OCI-LY1 (cell line): Measurements from ENCODE around the gene RNFT2.
"Not testable (repeated sequence)": the region's sequence is repeated elsewhere in the genome, so short reads cannot be mapped to it uniquely, and the experiment has no call there.

ENCODE experiments used
- H2AFZ ChIP-seq: fragments of 200-600 bp; sonication (generic), shearing (Covaris generic); 2 replicates; pipeline ENCODE4 v1.6.0; 2014; ENCODE audit warnings: antibody characterized with exemption, mild to moderate bottlenecking, low read length
- H3F3A ChIP-seq: fragments of 200-600 bp; sonication (generic), shearing (Covaris generic); 2 replicates; pipeline ENCODE4 v1.6.0; 2014; ENCODE audit warnings: mild to moderate bottlenecking, antibody characterized with exemption, low read length, moderate library complexity; ENCODE audit not compliant: insufficient read depth
- H3K27ac ChIP-seq: fragments of 200-600 bp; sonication (generic); 2 replicates; pipeline ENCODE4 v1.5.1; 2014; ENCODE audit warnings: low read length, mixed run types, mild to moderate bottlenecking, low read depth; ENCODE audit not compliant: poor library complexity, severe bottlenecking
- H3K27me3 ChIP-seq: fragments of 200-600 bp; sonication (generic); 2 replicates; pipeline ENCODE4 v1.6.0; 2014; ENCODE audit warnings: antibody characterized with exemption, mild to moderate bottlenecking, low read length, moderate library complexity; ENCODE audit not compliant: insufficient read depth
- H3K36me3 ChIP-seq: fragments of 200-600 bp; sonication (generic); 2 replicates; pipeline ENCODE4 v1.6.1; 2014; ENCODE audit warnings: mild to moderate bottlenecking, antibody characterized with exemption, low read length, moderate library complexity, mixed read lengths; ENCODE audit not compliant: insufficient read depth
- H3K4me1 ChIP-seq: fragments of 200-600 bp; sonication (generic); 2 replicates; pipeline ENCODE4 v1.5.1; 2014; ENCODE audit warnings: mild to moderate bottlenecking, low read length, moderate library complexity; ENCODE audit not compliant: insufficient read depth, severe bottlenecking
- H3K4me2 ChIP-seq: fragments of 200-600 bp; sonication (generic), shearing (Covaris generic); 2 replicates; pipeline ENCODE4 v1.6.1; 2014; ENCODE audit warnings: low read length
- H3K4me3 ChIP-seq: fragments of 200-600 bp; sonication (generic); 2 replicates; pipeline ENCODE4 v1.5.1; 2014; ENCODE audit warnings: low read length, low read depth, mild to moderate bottlenecking, mixed read lengths; ENCODE audit not compliant: poor library complexity, severe bottlenecking
- H3K79me2 ChIP-seq: fragments of 200-600 bp; shearing (Covaris generic); 2 replicates; pipeline ENCODE4 v1.6.1; 2016; ENCODE audit warnings: mixed run types, low read length, mixed read lengths; ENCODE audit not compliant: insufficient read depth
- H3K9ac ChIP-seq: fragments of 200-600 bp; sonication (generic), shearing (Covaris generic); 2 replicates; pipeline ENCODE4 v1.6.1; 2014; ENCODE audit warnings: mild to moderate bottlenecking, low read length, mixed read lengths
- H3K9me2 ChIP-seq: fragments of 200-600 bp; sonication (generic), shearing (Covaris generic); 2 replicates; pipeline ENCODE4 v1.6.1; 2014; ENCODE audit warnings: low read depth, mild to moderate bottlenecking, low read length, mixed read lengths
- H3K9me3 ChIP-seq: fragments of 200-600 bp; shearing (Covaris generic); 2 replicates; pipeline ENCODE4 v1.6.1; 2014; ENCODE audit warnings: low read length, mixed read lengths
- H4K20me1 ChIP-seq: fragments of 200-600 bp; sonication (generic), shearing (Covaris generic); 2 replicates; pipeline ENCODE4 v1.6.0; 2016; ENCODE audit warnings: mild to moderate bottlenecking, low read length; ENCODE audit not compliant: insufficient read depth
- EZH2 ChIP-seq: fragments of 200-600 bp; sonication (generic), shearing (Covaris generic); IDR thresholded peaks from 2 replicates; pipeline ENCODE4 v1.8.0; 2017; ENCODE audit warnings: borderline replicate concordance, mixed run types, mild to moderate bottlenecking, antibody characterized with exemption, low read length, moderate library complexity, mixed read lengths
- TF ChIP-seq, protein P1 (sequence below): fragments of 200-600 bp; sonication (generic), shearing (Covaris generic); IDR thresholded peaks from 2 replicates; pipeline ENCODE4 v1.5.1; 2017; ENCODE audit warnings: mild to moderate bottlenecking, antibody characterized with exemption, low read length, moderate library complexity, mixed read lengths

Gene RNFT2

DNA sequence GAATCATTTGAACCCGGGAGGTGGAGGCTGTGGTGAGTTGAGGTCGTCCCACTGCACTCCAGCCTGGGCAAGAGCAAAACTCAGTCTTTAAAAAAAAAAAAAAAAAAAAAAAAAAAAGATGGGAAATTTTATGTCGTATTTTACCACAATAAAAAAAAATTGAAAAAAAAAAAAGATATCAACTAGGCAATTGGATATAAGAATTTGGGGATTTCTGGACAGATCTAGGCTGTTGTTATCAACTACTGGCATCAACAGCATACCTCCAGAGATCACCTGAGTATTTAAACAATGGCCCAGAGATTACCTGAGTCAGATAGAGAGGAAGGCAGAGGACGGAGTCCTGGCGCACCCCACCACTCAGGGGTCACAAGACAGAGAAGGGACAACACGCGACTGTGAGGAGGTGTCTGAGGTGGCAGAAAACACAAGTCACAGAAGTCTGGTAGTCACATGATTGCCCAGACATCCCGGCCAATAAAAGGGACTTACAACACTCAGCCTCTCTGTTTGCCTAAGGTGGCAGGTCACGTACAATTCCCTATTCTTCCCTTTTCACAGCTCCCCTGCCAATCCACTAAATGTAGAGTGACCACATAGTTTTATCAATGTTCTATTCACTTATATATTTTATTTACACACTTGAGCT, 2.0 kb upstream of the RNFT2 start:
- H3K4me3 ChIP-seq = peak overlapping the region; percentile 98
- no peaks in the 10 kb centered on the region for H4K20me1 ChIP-seq
- H3K9me2 ChIP-seq = no peaks in the 10 kb centered on the region
- peaks cover 62% of the 10 kb centered on the region for H3K4me1 ChIP-seq
- peak overlapping the region; percentile 93 for H3K4me2 ChIP-seq
- no peaks in the 10 kb centered on the region for H3K9me3 ChIP-seq
- TF ChIP-seq EZH2 = no peak
- TF ChIP-seq, protein P1, sequence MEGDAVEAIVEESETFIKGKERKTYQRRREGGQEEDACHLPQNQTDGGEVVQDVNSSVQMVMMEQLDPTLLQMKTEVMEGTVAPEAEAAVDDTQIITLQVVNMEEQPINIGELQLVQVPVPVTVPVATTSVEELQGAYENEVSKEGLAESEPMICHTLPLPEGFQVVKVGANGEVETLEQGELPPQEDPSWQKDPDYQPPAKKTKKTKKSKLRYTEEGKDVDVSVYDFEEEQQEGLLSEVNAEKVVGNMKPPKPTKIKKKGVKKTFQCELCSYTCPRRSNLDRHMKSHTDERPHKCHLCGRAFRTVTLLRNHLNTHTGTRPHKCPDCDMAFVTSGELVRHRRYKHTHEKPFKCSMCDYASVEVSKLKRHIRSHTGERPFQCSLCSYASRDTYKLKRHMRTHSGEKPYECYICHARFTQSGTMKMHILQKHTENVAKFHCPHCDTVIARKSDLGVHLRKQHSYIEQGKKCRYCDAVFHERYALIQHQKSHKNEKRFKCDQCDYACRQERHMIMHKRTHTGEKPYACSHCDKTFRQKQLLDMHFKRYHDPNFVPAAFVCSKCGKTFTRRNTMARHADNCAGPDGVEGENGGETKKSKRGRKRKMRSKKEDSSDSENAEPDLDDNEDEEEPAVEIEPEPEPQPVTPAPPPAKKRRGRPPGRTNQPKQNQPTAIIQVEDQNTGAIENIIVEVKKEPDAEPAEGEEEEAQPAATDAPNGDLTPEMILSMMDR = no peak
- peak overlapping the region; percentile 76 for H3K27ac ChIP-seq
- H3K9ac ChIP-seq = peak overlapping the region; percentile 97
- 0 out of 2 replicates have a peak, but pooled peaks cover 2% of the 10 kb centered on the region for H3F3A ChIP-seq
- H3K36me3 ChIP-seq = peaks cover 62% of the 10 kb centered on the region
- no peaks in the 10 kb centered on the region for H3K27me3 ChIP-seq
- H2AFZ ChIP-seq = no peak overlapping the region
- H3K79me2 ChIP-seq = peaks cover 63% of the 10 kb centered on the region

DNA sequence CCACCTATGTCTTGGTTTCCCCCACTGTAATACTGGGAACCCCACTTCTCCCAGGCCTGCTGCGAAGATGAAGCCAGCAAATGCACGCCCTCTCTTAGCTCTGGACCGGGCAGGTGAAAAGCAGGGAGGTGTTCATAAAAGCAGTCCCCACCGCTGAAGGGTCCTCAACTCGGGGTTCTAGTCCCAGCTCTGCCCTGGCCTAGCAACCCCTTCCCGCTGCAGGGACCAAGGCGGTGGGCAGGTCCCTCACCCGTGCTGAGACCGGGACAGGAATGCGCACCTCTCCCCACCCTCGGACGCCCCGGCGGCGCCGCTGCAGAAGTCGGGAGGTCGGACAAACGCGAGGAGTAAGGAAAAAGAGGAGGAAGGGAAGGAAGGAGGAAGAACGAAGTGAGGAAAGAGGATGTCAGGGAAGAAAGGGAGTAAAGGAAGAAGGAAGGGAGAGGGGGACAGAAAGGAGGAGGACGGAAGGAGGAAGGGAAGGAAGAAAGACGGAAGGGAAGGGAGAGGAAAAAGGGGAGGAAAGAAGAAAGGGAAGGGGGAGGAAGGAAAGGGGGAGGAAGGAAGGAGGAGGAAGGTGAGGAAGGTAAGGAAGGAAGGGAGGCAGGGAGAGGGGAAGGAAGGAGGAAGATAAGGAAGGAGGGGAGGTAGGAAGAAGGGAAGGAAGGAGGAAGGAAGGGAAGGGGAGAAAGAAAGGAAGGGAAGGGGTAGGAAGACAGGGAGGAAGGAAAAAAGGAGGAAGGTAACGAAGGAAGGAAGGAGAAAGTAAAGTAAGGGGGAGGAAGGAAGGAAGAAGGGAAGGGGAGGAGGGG, 947 bp upstream of the RNFT2 start:
- no peaks in the 10 kb centered on the region for H3K27me3 ChIP-seq
- no peak overlapping the region for H2AFZ ChIP-seq
- peak overlapping the region; percentile 97 for H3K9ac ChIP-seq
- H3K9me3 ChIP-seq = no peaks in the 10 kb centered on the region
- peak overlapping the region; percentile 98 for H3K4me3 ChIP-seq
- peak overlapping the region; percentile 93 for H3K4me2 ChIP-seq
- no peaks in the 10 kb centered on the region for H4K20me1 ChIP-seq
- TF ChIP-seq, protein P1 = no peak
- no peak for TF ChIP-seq EZH2
- peak overlapping the region; percentile 76 for H3K27ac ChIP-seq
- H3F3A ChIP-seq = 0 out of 2 replicates have a peak, but pooled peaks cover 2% of the 10 kb centered on the region
- H3K4me1 ChIP-seq = peaks cover 53% of the 10 kb centered on the region
- H3K36me3 ChIP-seq = peaks cover 51% of the 10 kb centered on the region
- no peaks in the 10 kb centered on the region for H3K9me2 ChIP-seq
- peaks cover 52% of the 10 kb centered on the region for H3K79me2 ChIP-seq

DNA sequence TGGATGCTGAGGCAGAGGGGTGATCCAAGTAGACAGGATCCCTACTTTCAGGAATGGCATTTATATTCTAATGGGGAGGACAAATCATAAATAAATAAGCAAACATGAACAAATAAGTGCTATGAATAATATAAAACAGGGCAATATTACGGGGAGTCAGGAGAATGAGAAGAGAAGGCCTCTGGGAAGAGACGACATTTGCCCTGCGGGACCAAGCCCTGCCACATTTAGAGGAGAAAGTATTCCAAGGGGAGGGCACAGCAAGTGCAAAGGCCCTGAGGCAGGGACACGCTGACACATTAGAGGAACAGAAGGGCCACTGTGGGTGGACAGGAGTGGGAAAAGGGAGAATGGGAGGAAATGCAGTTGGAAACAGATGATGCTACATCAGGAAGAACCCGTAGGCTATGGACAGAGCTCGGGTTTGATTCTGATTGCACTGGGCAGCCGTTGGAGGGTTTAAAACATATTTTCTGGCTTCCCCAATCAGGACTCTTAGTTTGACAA, 1.3 kb downstream of the RNFT2 start:
- Histone ChIP-seq H2AFZ (no peak overlapping the region), H3K4me3 (peak overlapping the region; percentile 98), H3K27me3 (no peaks in the 10 kb centered on the region), H3K9me2 (no peaks in the 10 kb centered on the region), H3K36me3 (peaks cover 31% of the 10 kb centered on the region), H3K9ac (peak overlapping the region; percentile 69), H3K27ac (peak overlapping the region; percentile 55), H3F3A (0 out of 2 replicates have a peak, but pooled peaks cover 2% of the 10 kb centered on the region), H3K9me3 (no peaks in the 10 kb centered on the region), H4K20me1 (no peaks in the 10 kb centered on the region), H3K4me1 (peaks cover 62% of the 10 kb centered on the region), H3K79me2 (peaks cover 30% of the 10 kb centered on the region), H3K4me2 (peak overlapping the region; percentile 79)
- no peak for TF ChIP-seq EZH2
- TF ChIP-seq, protein P1 = no peak

DNA sequence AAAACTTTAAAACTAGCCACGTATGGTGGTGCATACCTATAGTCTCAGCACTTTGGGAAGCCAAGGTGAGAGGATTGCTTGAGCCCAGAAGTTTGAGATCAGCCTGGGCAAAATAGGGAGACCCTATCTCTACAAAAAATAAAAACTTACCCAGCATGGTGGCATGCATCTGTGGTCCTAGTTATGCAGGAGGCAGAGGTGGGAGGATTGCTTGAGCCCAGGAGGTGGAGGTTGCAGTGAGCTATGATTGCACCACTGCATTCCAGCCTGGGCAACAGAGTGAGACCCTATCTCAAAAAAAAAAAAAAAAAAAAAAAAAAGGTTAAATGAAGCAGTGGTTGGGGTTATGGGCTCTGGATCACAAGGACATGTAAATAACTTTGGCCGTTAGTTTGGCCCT, 4.7 kb downstream of the RNFT2 start:
- peaks cover 49% of the 10 kb centered on the region for H3K4me1 ChIP-seq
- H3K9me2 ChIP-seq, H3F3A ChIP-seq, H3K9ac ChIP-seq, H4K20me1 ChIP-seq, H3K4me3 ChIP-seq, H3K79me2 ChIP-seq, H3K9me3 ChIP-seq, H3K4me2 ChIP-seq, H2AFZ ChIP-seq, H3K27me3 ChIP-seq: not testable (repeated sequence)
- H3K36me3 ChIP-seq = peaks cover 22% of the 10 kb centered on the region; the same call in 1 of the 2 replicates
- peak overlapping the region; percentile 50 for H3K27ac ChIP-seq
